ENCODE data around the gene OR4M1. TPM values are rescaled to one million over a fixed set of nuclear protein-coding genes. Genes with fewer than 3 reads are reported as not detected.
"Not testable (repeated sequence)": the region's sequence is repeated elsewhere in the genome, so short reads cannot be mapped to it uniquely, and the experiment has no call there.

The OR4M1 gene
- polyA plus RNA-seq (ENCODE audit: insufficient read length in 4 of 4) = not detected

GRCh38 chr14:19773204-19773603 lies at the start of gene OR4M1:
OR4M1 (plus strand) TSS chr14:19773504; CDS start chr14:19780323, 6,819 bp downstream.
- DNase-seq (ENCODE audit: low read depth in 4 of 4, low spot score in 2 of 4) = not testable (repeated sequence)

- DNase-seq (ENCODE audit: low read depth in 4 of 4, low spot score in 2 of 4) = no peak
These were observed 43.9 kb upstream of the OR4M1 start for GRCh38 chr14:19729359-19729758.

GRCh38 chr14:19729763-19730162 lies 43.5 kb upstream of the OR4M1 start:
- no peak for DNase-seq (ENCODE audit: low read depth in 4 of 4, low spot score in 2 of 4)

GRCh38 chr14:19733893-19734292 lies 39.4 kb upstream of the OR4M1 start:
- not testable (repeated sequence) for DNase-seq (ENCODE audit: low read depth in 4 of 4, low spot score in 2 of 4)

- DNase-seq (ENCODE audit: low read depth in 4 of 4, low spot score in 2 of 4) = no peak
These were observed 30.0 kb upstream of the OR4M1 start, which contains the start of gene OR4Q3 for GRCh38 chr14:19743256-19743655. OR4Q3 (plus strand) TSS chr14:19743571.

GRCh38 chr14:19752316-19752715 lies 21.0 kb upstream of the OR4M1 start:
- DNase-seq (ENCODE audit: low read depth in 4 of 4, low spot score in 2 of 4) = not testable (repeated sequence)

GRCh38 chr14:19754172-19754571 lies 19.1 kb upstream of the OR4M1 start:
- no peak for DNase-seq (ENCODE audit: low read depth in 4 of 4, low spot score in 2 of 4)

GRCh38 chr14:19771491-19771890 lies 1.8 kb upstream of the OR4M1 start:
- not testable (repeated sequence) for DNase-seq (ENCODE audit: low read depth in 4 of 4, low spot score in 2 of 4)

GRCh38 chr14:19771895-19772430 lies 1.3 kb upstream of the OR4M1 start:
- DNase-seq (ENCODE audit: low read depth in 4 of 4, low spot score in 2 of 4) = no peak

- not testable (repeated sequence) for DNase-seq (ENCODE audit: low read depth in 4 of 4, low spot score in 2 of 4)
These were observed 850 bp upstream of the OR4M1 start for GRCh38 chr14:19772454-19772853.

- DNase-seq (ENCODE audit: low read depth in 4 of 4, low spot score in 2 of 4) = no peak
These were observed 2.3 kb downstream of the OR4M1 start for GRCh38 chr14:19775587-19775986.

GRCh38 chr14:19785848-19786247 lies 12.5 kb downstream of the OR4M1 start:
- not testable (repeated sequence) for DNase-seq (ENCODE audit: low read depth in 4 of 4, low spot score in 2 of 4)

GRCh38 chr14:19787318-19787717 lies 14.0 kb downstream of the OR4M1 start:
- DNase-seq (ENCODE audit: low read depth in 4 of 4, low spot score in 2 of 4) = not testable (repeated sequence)

- not testable (repeated sequence) for DNase-seq (ENCODE audit: low read depth in 4 of 4, low spot score in 2 of 4)
These were observed 14.8 kb downstream of the OR4M1 start for GRCh38 chr14:19788150-19788549.

GRCh38 chr14:19796520-19797108 lies 23.3 kb downstream of the OR4M1 start:
- not testable (repeated sequence) for DNase-seq (ENCODE audit: low read depth in 4 of 4, low spot score in 2 of 4)

- no peak for DNase-seq (ENCODE audit: low read depth in 4 of 4, low spot score in 2 of 4)
These were observed 26.6 kb downstream of the OR4M1 start for GRCh38 chr14:19799880-19800279.

GRCh38 chr14:19800282-19801117 lies 27.2 kb downstream of the OR4M1 start:
- no peak for DNase-seq (ENCODE audit: low read depth in 4 of 4, low spot score in 2 of 4)

GRCh38 chr14:19801118-19801464 lies 27.8 kb downstream of the OR4M1 start:
- DNase-seq (ENCODE audit: low read depth in 4 of 4, low spot score in 2 of 4) = no peak

- not testable (repeated sequence) for DNase-seq (ENCODE audit: low read depth in 4 of 4, low spot score in 2 of 4)
These were observed 30.2 kb downstream of the OR4M1 start, which contains the start of gene OR4N2 for GRCh38 chr14:19803470-19803869. OR4N2 (plus strand) TSS chr14:19803770; CDS start chr14:19827449, 23,679 bp downstream.

- not testable (repeated sequence) for DNase-seq (ENCODE audit: low read depth in 4 of 4, low spot score in 2 of 4)
These were observed 40.0 kb downstream of the OR4M1 start for GRCh38 chr14:19813171-19813920.

GRCh38 chr14:19819879-19820278 lies 46.6 kb downstream of the OR4M1 start:
- DNase-seq (ENCODE audit: low read depth in 4 of 4, low spot score in 2 of 4) = not testable (repeated sequence)

All from left renal cortex interstitium (tissue), 4 donors.